ENCODE measurements around the gene MYL5.

- TF ChIP-seq CTCF (IDR thresholded peaks at IDR 0.05) (no peak), POLR2A (IDR thresholded peaks at IDR 0.05) (no peak)
Measured at GRCh38 chr4:717601-718320, 43.4 kb downstream of the MYL5 start.
